Suppressor macrophage treated with lipopolysaccharide for 4 hours (primary cell): ENCODE measurements around the gene ITM2C.

Experiments
- DNase-seq: peaks from one replicate; pipeline ENCODE4 v3.0.0-alpha.2; 2020

The ITM2C gene

DNA sequence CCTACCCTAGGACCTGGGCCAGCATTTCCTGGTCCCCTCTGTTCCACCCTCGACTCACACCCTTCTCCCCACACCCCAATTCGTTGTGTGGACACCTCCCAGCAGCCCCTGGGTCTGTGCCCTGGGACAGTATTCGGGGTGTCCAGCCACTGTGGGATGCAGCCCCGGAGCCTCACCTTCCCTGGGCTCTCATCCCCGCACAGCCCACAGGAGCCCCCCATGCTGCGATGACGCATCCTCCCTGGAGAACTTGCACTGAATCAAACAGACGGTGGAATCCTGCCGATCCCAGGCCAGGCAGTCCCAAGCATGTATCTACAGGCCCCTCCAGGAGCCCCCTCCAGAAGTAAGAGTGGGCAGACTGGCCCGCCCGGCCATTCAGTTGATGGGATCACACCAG is 9.7 kb downstream of the ITM2C start:
- no peak for DNase-seq

- DNase-seq = no peak
Measured at GRCh38 chr2:230874876-230875275, 10.1 kb downstream of the ITM2C start.

DNA sequence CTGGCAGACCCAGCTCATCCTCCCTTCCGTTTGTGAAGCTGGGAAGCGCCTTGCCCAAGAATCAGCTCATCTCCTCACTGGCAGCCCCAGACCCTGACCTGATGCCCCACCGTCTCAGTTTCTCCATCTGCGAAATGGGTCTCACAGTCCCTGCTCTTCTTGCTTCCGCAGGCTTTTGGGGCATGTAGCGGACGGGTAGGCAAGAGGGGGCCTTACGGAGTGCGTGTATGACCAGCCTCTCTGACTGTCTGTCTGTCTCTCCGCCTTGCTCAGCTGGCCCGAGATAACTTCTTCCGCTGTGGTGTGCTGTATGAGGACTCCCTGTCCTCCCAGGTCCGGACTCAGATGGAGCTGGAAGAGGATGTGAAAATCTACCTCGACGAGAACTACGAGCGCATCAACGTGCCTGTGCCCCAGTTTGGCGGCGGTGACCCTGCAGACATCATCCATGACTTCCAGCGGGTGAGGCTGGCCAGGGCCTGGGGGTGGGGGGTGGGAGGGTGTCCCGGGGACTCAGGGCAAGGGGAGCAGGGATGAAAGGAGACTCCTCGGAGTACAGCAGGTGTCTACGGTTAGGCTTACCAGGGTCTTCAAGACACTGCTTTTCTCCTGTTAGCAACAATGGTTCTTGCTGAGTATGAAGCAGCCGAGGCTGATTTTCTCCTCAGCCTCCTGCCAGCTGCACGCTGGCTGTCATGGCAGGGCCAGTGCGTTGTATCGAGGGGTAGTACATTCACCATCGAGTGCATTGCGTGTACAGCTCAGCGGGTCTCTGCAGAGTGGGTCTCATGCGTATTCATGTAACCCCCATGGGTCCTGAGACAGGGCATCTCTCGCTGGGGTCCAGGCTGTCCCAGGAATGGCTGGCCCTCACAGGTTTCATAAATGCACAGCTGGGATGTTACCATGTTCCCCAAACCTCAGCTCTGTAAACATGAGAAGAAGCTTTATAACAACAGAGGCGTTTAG is 10.9 kb downstream of the ITM2C start:
- no peak for DNase-seq

DNA sequence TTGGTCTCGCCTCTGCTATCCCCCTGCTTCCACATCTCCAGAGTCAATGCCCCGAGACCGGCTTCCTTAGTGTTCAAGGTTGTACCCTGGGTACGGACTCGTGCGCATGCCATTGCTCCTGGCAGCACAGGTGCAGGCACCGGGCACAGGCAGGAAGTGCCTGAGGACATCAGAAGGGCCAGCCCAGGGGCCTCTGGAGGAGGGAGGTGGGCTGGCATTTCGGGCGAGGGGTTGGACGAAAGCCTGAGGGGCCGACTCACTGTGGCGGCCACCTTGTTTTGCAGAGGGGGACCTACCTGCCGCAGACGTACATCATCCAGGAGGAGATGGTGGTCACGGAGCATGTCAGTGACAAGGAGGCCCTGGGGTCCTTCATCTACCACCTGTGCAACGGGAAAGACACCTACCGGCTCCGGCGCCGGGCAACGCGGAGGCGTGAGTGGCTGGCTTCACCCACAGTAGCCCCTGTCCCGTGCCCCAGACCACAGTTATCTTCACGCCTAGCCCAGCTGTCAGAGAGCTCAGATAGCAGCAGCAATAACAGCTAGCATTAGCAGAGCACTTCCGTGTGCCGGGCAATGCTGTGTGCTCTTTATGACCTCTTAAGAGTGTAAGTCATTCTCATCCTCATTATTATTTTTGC is 12.5 kb downstream of the ITM2C start:
- no peak for DNase-seq

GRCh38 chr2:230877759-230878598 is 13.2 kb downstream of the ITM2C start:
- DNase-seq = no peak

DNA sequence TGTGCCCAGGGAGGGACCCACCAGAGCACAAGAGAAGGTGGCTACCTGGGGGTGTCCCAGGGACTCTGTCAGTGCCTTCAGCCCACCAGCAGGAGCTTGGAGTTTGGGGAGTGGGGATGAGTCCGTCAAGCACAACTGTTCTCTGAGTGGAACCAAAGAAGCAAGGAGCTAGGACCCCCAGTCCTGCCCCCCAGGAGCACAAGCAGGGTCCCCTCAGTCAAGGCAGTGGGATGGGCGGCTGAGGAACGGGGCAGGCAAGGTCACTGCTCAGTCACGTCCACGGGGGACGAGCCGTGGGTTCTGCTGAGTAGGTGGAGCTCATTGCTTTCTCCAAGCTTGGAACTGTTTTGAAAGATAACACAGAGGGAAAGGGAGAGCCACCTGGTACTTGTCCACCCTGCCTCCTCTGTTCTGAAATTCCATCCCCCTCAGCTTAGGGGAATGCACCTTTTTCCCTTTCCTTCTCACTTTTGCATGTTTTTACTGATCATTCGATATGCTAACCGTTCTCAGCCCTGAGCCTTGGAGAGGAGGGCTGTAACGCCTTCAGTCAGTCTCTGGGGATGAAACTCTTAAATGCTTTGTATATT is 14.0 kb downstream of the ITM2C start:
- no peak for DNase-seq

GRCh38 chr2:230879271-230879882 is 14.6 kb downstream of the ITM2C start:
- DNase-seq = no peak

- DNase-seq = no peak
Measured at GRCh38 chr2:230879891-230880290, 15.1 kb downstream of the ITM2C start.

DNA sequence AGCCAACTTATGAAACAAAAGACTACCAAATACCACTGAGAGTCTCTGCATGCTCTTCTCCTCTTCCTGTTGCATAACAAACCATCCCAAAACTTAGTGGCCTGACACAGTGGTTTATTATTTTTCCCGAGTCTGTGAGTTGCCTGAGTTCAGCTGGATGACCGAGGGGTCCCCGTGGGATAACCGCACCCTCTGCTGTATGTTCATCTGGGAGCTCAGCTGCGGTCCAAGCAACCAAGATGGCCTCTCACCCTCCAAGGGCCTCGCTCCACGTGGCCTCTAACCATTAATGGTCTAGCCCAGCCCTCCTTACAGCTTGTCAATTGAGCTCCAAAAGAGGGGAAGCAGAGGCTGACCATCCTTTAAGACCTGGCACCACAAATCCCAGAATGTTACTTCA is 17.1 kb downstream of the ITM2C start:
- DNase-seq = no peak

DNA sequence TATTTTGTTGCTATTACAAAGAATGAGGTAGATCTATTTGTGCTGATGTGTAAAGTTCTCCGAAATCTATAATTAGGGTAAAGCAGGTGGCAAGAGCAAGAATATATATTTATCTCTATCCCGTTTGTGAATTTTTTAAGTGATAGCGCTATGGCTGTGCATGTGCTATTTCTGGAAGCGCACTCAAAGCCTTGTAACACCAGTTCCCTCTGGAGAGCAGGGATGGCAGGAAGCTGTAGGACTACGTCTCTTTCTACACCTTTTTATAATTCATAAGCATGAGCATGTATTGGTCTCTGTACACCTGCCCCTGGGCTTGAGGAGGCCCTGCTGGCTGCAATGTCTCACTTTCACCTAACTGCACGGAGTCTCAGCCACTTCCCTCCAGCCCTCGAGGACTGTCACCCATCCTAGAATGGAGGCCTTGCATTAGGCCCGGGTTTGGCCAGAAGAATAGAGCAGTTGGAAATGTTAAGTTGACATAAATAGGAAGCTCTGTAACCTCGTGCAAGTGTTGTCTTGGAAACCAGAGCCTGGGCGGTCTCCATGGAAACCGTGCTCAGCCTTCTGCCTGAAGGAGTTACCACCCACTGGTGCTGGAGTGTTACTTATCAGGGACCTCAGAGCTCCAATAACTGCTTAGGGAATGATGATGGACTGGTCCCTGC is 20.9 kb downstream of the ITM2C start:
- peak; percentile 60 for DNase-seq

GRCh38 chr2:230886206-230886605 is 21.5 kb downstream of the ITM2C start:
- DNase-seq = no peak

- no peak for DNase-seq
Measured at GRCh38 chr2:230886671-230887071, 21.9 kb downstream of the ITM2C start.

GRCh38 chr2:230887342-230887741 is 22.6 kb downstream of the ITM2C start:
- DNase-seq = no peak

DNA sequence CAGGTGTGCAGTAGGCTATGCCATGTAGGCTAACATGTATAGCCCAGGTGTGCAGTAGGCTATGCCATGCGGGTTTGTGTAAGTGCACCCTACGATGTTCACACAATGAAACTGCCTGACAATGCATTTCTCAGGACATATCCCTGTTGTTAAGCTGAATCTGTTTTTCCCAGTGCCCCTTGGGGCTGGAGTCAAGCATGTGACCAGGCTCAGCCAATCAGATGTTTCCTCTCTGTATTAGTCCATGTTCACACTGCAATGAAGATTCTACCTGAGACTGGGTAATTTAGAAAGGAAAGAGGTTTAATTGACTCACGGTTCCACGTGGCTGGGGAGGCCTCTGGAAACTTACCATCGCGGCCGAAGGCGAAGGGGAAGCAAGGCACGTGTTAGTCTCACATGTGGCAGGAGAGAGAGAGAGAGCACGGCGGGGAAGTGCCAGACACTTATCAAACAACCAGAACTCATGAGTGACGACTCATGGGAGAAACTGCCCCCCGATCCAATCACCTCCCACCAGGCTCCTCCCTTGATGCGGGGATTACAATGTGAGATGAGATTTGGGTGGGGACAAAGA is 24.2 kb downstream of the ITM2C start:
- DNase-seq = no peak

GRCh38 chr2:230889911-230890601 is 25.3 kb downstream of the ITM2C start:
- no peak for DNase-seq

GRCh38 chr2:230890646-230891045 is 25.9 kb downstream of the ITM2C start:
- no peak for DNase-seq

DNA sequence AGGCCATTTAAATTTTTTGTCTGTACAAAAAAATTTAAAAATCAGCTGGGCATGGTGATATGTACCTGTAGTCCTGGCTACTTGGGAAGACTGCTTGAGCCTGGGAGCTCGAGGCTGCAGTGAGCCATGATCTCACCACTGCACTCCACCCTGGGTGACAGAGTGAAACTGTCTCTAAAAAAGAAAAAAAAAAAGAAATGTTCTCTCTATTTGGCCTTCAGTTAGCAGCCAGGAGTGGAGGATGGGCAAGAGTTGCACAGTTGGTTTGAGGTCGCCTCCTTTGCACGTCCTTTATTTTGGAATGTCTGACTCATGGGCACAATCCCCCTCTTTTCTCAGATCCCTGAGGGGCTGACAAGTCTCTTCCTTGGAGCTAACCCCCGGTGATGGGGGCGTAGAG is 26.3 kb downstream of the ITM2C start:
- DNase-seq = no peak

DNA sequence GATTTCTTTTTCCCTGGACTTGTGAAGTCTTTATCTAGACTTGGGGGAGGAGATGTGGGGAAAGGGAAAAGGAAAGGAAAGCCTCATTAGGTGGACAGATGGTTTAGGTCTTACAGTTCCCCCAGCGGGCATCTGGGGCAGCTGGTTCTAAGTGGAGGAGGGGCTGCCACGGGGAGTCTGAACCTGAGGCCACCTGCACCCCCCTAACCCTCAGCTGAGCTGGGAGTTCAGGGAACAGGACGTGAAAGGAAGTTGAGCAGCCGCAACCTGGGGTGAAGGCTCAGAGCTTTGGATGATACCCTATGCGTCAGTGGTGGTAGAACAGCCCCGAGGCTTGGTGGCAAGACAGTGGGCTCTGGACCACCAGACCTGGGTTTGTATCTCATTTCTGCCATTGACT is 26.8 kb downstream of the ITM2C start:
- DNase-seq = no peak

- peak; percentile 46 for DNase-seq
Measured at GRCh38 chr2:230893338-230893737, 28.6 kb downstream of the ITM2C start.

DNA sequence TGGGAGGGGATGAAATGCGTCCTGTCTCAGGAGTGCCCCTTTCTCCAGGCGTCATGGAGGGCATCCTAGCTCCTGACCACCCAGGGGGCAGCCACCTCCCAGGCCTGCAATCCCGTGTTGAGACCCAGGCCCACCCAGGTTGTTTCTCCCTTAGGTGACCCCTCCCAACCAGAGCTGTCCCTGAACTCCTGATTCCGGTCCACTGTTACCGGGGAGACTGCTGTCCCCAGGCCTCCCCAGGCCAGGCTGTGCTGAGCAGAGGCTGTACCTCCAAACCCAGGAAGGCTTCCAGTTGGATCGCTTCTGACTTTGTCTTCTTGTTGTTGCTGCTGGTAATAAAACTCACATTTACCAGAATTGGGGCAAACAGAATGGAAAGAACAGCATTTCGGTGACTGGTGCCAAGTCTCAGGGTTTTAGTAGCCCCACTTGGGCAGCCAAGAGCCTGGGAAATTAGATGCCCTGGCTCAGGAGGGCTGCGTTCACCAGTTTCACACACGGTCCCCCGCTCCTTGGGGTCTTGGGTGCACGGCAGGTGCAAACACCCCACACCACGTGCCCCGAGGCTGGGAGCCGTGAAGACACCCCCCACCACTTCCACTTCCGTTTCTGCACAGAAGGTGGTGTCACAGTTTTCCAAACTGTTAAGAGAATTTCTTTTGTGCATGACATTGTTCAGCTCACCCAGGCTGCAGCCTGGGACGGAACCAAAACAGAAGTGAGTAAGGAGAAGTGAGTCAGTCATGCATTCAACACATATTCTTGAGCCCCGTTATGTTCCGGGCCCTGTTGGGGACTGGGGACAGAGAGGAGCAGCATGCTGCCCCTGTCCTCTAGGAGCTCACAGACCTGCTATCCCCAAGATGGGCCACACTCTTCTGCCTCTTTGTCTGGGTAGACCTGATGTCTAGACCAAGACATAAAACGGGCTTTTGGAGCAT is 29.4 kb downstream of the ITM2C start:
- peak; percentile 65 for DNase-seq
